PC-9 (cell line): ENCODE data around the gene PLEKHJ1. TPM values are rescaled to one million over a fixed set of nuclear protein-coding genes. Genes with fewer than 3 reads are reported as not detected.

Experiments used
- BruUV-seq: library from RNA; stranded (reverse); fragments of 400-500 nt; replicated peaks from 2 replicates; lab custom pipeline; 2021; lab: Mats Ljungman, UMichigan
- CTCF ChIA-PET: fragments of 300-600 bp; sonication (Branson Sonifier 250); formaldehyde crosslinking; loops from one replicate; lab custom pipeline; 2022; ENCODE audit warnings: antibody characterized with exemption; lab: Charles Lee
- POLR2A ChIA-PET: fragments of 300-600 bp; sonication (Branson Sonifier 250); formaldehyde crosslinking; loops from one replicate; lab custom pipeline; 2022; ENCODE audit warnings: antibody characterized with exemption; ENCODE audit not compliant: unreplicated experiment; lab: Charles Lee
- DNase-seq, 2 experiments: peaks; one replicate each; pipeline versions ENCODE4 v3.0.0 to v3.0.0-alpha.2; 2015 to 2022; ENCODE audit warnings: mixed read lengths in 1 of 2
- H2AFZ ChIP-seq: fragments of 200-600 bp; sonication (generic); 2 replicates; pipeline ENCODE4 v1.8.1; 2017; ENCODE audit warnings: antibody characterized with exemption
- H3F3A ChIP-seq: fragments of 200-600 bp; sonication (generic); 2 replicates; pipeline ENCODE4 v1.8.1; 2017; ENCODE audit warnings: antibody characterized with exemption, mild to moderate bottlenecking, low read depth; ENCODE audit not compliant: insufficient read depth
- H3K27ac ChIP-seq: fragments of 200-600 bp; sonication (generic); 2 replicates; pipeline ENCODE4 v1.6.1; 2016; ENCODE audit warnings: mixed run types
- H3K27me3 ChIP-seq: fragments of 200-600 bp; sonication (generic); 2 replicates; pipeline ENCODE4 v1.6.1; 2016; ENCODE audit warnings: low read depth, mixed run types; ENCODE audit not compliant: insufficient read depth
- H3K36me3 ChIP-seq: fragments of 200-600 bp; sonication (generic); 2 replicates; pipeline ENCODE4 v1.6.1; 2016; ENCODE audit warnings: low read depth, mixed run types
- H3K4me1 ChIP-seq: fragments of 200-600 bp; sonication (generic); replicated peaks from 2 replicates; pipeline ENCODE4 v1.6.1; 2016; ENCODE audit warnings: mixed run types; ENCODE audit not compliant: insufficient read depth
- H3K4me2 ChIP-seq: fragments of 200-600 bp; sonication (generic); 2 replicates; pipeline ENCODE4 v1.6.1; 2017; ENCODE audit warnings: mixed run types
- H3K4me3 ChIP-seq: fragments of 200-600 bp; sonication (generic); 2 replicates; pipeline ENCODE4 v1.6.1; 2016; ENCODE audit warnings: mixed run types
- H3K79me2 ChIP-seq: fragments of 200-600 bp; sonication (generic); 2 replicates; pipeline ENCODE4 v1.6.1; 2017; ENCODE audit warnings: low read depth, mixed run types
- H3K9me2 ChIP-seq: fragments of 200-600 bp; sonication (generic); 2 replicates; pipeline ENCODE4 v1.8.1; 2017; ENCODE audit warnings: mild to moderate bottlenecking; ENCODE audit not compliant: insufficient read depth
- H3K9me3 ChIP-seq: fragments of 200-600 bp; sonication (generic); 2 replicates; pipeline ENCODE4 v1.8.1; 2016; ENCODE audit warnings: low read depth; ENCODE audit not compliant: insufficient read depth
- H4K20me1 ChIP-seq: fragments of 200-600 bp; sonication (generic); 2 replicates; pipeline ENCODE4 v1.8.1; 2017; ENCODE audit not compliant: insufficient read depth
- CTCF ChIP-seq: fragments of 200-600 bp; sonication (generic); conservative IDR thresholded peaks from 2 replicates; pipeline ENCODE4 v1.6.1; 2017; ENCODE audit warnings: mixed run types, antibody characterized with exemption, mild to moderate bottlenecking, moderate library complexity
- EZH2 ChIP-seq: fragments of 200-600 bp; sonication (generic); IDR thresholded peaks from 2 replicates; pipeline ENCODE4 v1.8.0; 2017; ENCODE audit warnings: antibody characterized with exemption, low read depth
- intact Hi-C: fragments of 100-400 bp; cut with micrococcal nuclease; formaldehyde crosslinking; loops from one replicate; pipeline ENCODE4 v1.10.0; 2022; ENCODE audit not compliant: unreplicated experiment
- total RNA-seq: library from RNA; stranded (reverse); gene quantifications from 2 replicates; pipeline ENCODE4 v1.2.3, GENCODE V29; 2021

PLEKHJ1 gene
- total RNA-seq, 1 experiment from 2014 or later: 38.6 TPM

GRCh38 chr19:2278459-2279158 is 42.5 kb upstream of the PLEKHJ1 start:
- Histone ChIP-seq H3K4me2 (no peak overlapping the region), H3K36me3 (no peaks in the 10 kb centered on the region; the same call in 1 of the 2 replicates), H3K4me3 (no peak overlapping the region), H3K27me3 (no peaks in the 10 kb centered on the region), H3K79me2 (peaks cover 8% of the 10 kb centered on the region), H2AFZ (no peak overlapping the region), H3F3A (peaks cover 7% of the 10 kb centered on the region; the same call in 1 of the 2 replicates), H4K20me1 (peaks cover 11% of the 10 kb centered on the region), H3K9me3 (no peaks in the 10 kb centered on the region), H3K27ac (no peak overlapping the region), H3K4me1 (no peaks in the 10 kb centered on the region), H3K9me2 (no peaks in the 10 kb centered on the region)
- ChIA-PET CTCF (interaction anchor here (0.6 kb wide), 1 partner anchor 40 kb away, joined by 9 read pairs; no protein-coding TSS in a partner anchor), POLR2A (no interaction called here)
- intact Hi-C loops: no loop called here
- no peak for TF ChIP-seq EZH2
- no peak for TF ChIP-seq CTCF
- no peak for DNase-seq
- BruUV-seq: no TSS peak

- BruUV-seq: no TSS peak
- TF ChIP-seq CTCF (no peak), EZH2 (no peak)
- Histone ChIP-seq H3K79me2 (peaks cover 23% of the 10 kb centered on the region), H4K20me1 (peaks cover 24% of the 10 kb centered on the region), H3K27me3 (no peaks in the 10 kb centered on the region), H3K4me3 (no peak overlapping the region), H2AFZ (no peak overlapping the region), H3K27ac (no peak overlapping the region), H3K4me1 (peaks cover 14% of the 10 kb centered on the region; the same call in 1 of the 2 replicates), H3K4me2 (no peak overlapping the region), H3K9me3 (no peaks in the 10 kb centered on the region), H3K9me2 (no peaks in the 10 kb centered on the region), H3K36me3 (no peaks in the 10 kb centered on the region; the same call in 1 of the 2 replicates), H3F3A (peaks cover 21% of the 10 kb centered on the region)
- no peak for DNase-seq
- POLR2A ChIA-PET: no interaction called here
- CTCF ChIA-PET: interaction anchor here (0.6 kb wide), 1 partner anchor 380 kb away, joined by 8 read pairs; no protein-coding TSS in a partner anchor
- intact Hi-C loops: no loop called here
These were observed 41.0 kb upstream of the PLEKHJ1 start for GRCh38 chr19:2277138-2277537.

- Histone ChIP-seq H3K36me3 (peaks cover 3% of the 10 kb centered on the region; the same call in 1 of the 2 replicates), H3K4me2 (no peak overlapping the region), H3K9me3 (no peaks in the 10 kb centered on the region), H4K20me1 (peaks cover 31% of the 10 kb centered on the region), H3K79me2 (peaks cover 29% of the 10 kb centered on the region), H3K27me3 (no peaks in the 10 kb centered on the region), H3F3A (peaks cover 26% of the 10 kb centered on the region), H3K27ac (no peak overlapping the region), H2AFZ (no peak overlapping the region), H3K9me2 (no peaks in the 10 kb centered on the region), H3K4me3 (no peak overlapping the region), H3K4me1 (peaks cover 15% of the 10 kb centered on the region; the same call in 1 of the 2 replicates)
- TF ChIP-seq EZH2 (no peak), CTCF (no peak)
- intact Hi-C loops: no loop called here
- ChIA-PET CTCF (interaction anchor here (0.6 kb wide), 1 partner anchor 380 kb away, joined by 8 read pairs; no protein-coding TSS in a partner anchor), POLR2A (no interaction called here)
- no TSS peak for BruUV-seq
- DNase-seq: no peak
These were observed 40.4 kb upstream of the PLEKHJ1 start for GRCh38 chr19:2276429-2276986.
